Stimulated activated CD8-positive, alpha-beta memory T cell treated with anti-CD3 and anti-CD28 coated beads, Interleukin-12 subunit alpha, Interleukin-12 subunit beta, amount 100 ng/mL, for 24 hours (primary cell): ENCODE results near the gene NECAB3.

Experiments
- DNase-seq: peaks from one replicate; pipeline ENCODE4 v3.0.0-alpha.2; 2020; ENCODE audit errors: extremely low read depth

The NECAB3 gene

GRCh38 chr20:33696448-33696847, 22.2 kb upstream of the NECAB3 start:
- no peak for DNase-seq

GRCh38 chr20:33694639-33695012, 20.4 kb upstream of the NECAB3 start:
- no peak for DNase-seq

DNA sequence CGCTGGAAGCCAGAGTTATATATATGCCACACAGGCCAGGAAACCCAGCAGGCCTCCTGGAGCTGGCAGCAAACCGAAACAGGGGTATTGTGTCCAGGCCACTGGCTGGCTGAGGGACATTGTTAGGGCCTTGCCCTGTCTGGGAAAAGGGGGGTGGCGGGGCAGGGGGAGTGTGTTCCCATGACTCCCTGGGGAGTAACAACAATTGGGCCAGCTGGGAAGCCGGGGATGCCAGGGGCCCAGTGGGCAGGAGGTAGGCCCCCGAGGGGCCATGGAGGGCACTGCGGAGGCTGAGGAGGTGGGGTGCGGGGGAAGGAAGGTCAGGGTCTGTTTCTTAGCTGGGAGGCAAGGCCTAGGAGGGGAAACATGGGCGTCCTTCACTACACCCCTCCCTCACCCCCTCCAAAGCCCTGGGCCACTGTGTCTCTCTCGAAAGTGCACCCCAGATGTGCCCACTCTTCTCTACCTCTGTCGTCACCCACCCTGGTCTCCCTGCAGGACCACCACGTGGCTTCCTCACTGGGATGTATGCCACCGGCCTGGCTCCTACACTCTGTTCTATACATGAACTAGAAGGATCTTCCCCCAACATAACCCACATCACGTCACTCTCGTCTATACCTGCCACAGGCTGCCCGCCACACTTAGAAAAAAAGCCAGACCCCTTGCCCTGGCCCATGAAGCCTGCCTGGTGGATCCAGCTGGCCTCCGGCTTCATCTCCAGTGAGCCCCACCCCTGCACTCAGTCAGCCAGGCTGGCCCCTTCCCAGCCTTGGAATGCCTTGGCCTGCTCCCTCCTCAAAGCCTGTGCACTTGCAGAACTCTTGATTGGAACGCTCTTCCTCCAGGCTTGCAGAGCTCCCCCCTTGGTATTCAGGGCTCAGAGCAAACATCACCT, 19.8 kb upstream of the NECAB3 start:
- no peak for DNase-seq

DNA sequence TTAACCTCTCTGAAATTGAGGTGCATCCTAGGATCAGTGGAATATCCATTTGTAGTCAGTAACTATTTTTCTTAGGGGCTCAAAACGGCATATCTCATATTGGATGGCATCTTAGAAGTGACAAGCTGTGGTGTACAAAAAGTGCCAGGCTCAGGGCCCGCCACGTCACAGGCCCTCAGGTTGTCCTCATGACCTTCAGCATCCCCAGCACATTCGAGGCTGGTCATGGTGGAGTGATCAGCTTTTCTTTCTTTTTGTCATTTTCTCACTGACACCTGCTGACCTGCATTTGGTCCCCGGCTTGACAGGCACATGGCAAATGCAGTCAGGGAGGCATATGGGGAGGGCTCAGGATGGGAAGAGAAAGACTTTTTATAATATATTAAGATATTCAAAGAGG, 19.1 kb upstream of the NECAB3 start:
- DNase-seq = no peak

DNA sequence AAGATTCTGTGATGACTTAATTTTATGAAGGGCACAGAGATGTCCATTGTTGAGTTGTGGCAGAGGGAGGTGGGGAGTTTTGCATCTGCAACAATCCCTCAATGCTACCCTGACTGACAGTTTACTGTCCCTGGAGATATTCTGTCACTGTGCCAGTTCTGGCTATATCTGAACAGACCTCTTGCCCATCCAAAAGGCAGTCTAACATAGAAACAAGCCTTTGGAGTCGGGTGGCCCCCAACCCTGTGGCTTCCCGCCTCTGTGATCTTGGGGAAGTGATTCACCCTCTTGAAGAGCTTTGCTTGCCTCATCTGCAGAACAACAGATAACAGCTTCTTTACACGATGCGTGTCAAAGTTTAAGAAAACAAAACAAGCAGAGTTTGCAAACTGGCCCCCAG, 15.7 kb upstream of the NECAB3 start:
- no peak for DNase-seq

- DNase-seq = no peak
These were observed 15.3 kb upstream of the NECAB3 start for GRCh38 chr20:33689493-33689892.

DNA sequence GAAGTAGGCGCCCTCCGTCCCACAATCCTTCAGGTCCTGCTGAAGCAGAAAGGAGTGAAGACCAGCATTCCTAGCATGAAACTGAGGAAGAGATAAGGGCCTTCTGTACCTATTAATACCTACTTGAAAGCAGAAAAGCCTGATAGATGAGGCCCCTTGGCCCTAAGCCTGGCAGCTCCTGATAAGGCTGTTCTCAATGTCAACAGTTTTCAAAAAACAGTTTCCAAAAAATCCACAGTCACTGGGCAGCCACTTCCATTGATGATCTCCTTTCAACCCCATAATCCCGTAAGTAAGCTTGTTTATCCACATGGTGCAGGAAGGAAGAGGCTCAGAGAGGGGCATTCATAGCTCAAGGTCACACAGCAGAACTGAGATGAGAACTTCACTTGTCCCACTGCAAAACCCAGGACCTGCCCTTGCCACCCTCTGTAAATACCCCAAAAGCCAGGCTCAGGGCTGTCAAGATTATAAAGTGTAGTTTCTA, 14.8 kb upstream of the NECAB3 start:
- no peak for DNase-seq

- no peak for DNase-seq
These were observed 14.0 kb upstream of the NECAB3 start for GRCh38 chr20:33687993-33688937.

- no peak for DNase-seq
These were observed 13.2 kb upstream of the NECAB3 start for GRCh38 chr20:33687370-33687915.

- no peak for DNase-seq
These were observed 12.7 kb upstream of the NECAB3 start for GRCh38 chr20:33686984-33687366.

GRCh38 chr20:33686100-33686983, 12.1 kb upstream of the NECAB3 start, which contains the start of gene E2F1:
Gene E2F1 (minus strand): TSS chr20:33686385. CDS start chr20:33686264, 121 bp downstream.
- peak; percentile 90 for DNase-seq

DNA sequence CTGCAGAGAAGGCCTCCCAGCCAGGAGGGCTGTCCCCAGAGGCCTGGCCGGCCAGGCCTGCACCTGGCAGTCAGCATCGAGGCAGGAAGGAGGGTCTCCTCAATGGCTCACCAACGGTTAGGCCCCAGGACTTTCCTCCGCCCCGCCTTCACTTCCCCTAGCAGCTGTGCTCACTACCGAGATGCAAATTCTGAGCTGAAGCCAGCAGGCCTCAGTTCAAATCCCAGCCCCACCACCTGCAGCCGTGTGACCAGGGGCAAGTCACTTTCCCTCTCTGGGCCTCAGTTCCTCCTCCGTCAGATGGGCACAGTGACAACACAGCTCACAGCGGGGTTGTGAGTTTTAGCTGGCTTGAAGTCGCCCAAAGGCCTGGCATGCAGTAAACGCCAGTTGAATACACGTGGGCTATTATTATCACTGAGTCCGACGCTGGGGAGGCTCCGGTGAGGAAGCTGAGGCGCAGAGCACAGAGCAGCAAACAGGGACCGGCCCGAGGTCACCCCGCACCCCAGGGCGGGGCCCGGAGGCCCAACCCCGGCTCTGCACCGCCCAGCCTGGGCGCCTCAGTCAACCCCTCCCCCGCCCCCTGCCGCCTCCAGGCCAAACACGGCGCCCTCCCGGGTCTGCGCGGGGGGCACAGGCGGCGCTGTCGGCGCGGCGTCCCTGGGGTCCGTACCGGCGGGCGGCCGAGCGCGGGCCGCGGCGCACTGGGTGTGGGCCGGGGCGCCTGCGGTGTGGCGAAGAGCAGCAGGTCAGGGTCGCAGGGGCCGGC, 11.3 kb upstream of the NECAB3 start:
- no peak for DNase-seq

DNA sequence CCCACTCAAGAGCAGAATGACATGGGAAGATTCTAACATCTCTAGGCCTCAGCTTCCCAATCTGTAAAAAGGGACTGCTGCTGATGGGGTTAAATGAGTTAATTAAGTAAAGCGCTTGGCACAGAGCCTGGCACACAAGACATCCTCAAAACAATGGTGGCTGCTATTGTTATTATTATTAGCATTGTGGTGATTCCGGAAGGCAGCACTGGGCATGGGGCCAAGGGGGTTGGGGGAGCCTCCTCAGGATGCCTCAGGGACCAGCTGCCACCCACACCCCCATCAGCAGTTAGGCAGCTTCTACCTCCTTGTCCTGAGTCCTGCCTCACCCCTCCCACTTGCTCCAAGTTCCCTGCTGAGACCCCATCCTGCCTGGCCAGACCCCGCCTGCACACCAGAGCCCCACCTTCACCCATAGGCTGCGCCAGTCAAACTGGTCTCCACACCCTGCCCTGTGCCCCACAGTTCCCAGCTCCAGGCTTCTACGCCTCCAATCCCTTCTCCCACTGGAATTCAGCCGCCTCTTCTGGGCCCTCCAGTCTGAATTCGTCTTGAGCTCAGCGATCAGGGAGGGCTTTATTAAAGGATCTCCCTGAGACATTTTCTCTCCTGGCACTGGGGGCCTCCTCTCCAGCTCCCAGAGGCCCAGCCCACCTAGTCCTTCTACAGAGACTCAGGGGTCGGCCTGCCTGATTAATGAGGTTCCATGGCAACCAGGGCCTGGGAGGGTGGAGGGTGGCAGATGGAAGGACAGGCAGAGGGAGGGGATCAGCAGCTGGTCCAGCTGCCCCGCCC, 10.5 kb upstream of the NECAB3 start:
- DNase-seq = no peak

DNA sequence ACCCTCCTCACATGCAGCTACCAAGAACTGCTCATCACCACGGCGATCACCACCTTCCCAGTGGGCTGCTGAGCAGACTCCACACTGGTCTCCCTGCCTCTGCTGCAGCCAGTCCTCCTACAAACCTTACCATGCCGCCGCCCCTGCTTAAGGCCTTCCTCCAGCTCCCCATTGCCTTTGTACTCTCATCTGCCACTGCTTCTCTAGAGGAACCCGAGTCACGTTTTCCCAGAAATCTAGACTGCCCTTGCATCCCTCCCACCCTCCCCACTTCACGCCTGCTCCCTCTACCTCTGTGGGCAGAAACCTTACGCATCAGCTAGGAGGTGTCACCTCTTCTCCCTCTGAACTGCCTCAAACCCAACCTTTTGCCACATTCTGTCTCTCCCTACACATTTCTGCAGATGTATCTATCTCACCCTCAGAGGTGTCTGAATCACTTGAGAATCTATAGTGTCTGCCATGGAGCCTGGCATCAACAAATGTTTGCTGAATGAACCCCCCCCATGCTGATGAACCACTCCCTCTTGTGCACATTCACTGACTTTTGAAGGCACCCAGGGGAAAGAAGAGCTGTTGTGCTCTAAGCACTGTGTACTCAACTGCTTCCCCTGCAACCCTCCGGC, 7.6 kb upstream of the NECAB3 start:
- DNase-seq = no peak

GRCh38 chr20:33681288-33681687, 7.1 kb upstream of the NECAB3 start:
- DNase-seq = no peak

GRCh38 chr20:33680686-33681085, 6.5 kb upstream of the NECAB3 start:
- DNase-seq = no peak

GRCh38 chr20:33679758-33680485, 5.7 kb upstream of the NECAB3 start:
- DNase-seq = no peak

GRCh38 chr20:33677991-33678702, 3.9 kb upstream of the NECAB3 start:
- no peak for DNase-seq
